MM.1S (cell line): ENCODE results near the gene ATOH8.

Source experiments
- DNase-seq: peaks from one replicate; pipeline ENCODE4 v3.0.0-alpha.2; 2015
- H2AFZ ChIP-seq: fragments of 300-600 bp; sonication (generic); 2 replicates; pipeline ENCODE4 v1.6.0; 2016; ENCODE audit warnings: antibody characterized with exemption, low read length
- H3F3A ChIP-seq: fragments of 300-600 bp; sonication (generic); 2 replicates; pipeline ENCODE4 v1.6.1; 2016; ENCODE audit warnings: mild to moderate bottlenecking, antibody characterized with exemption, low read length, moderate library complexity, mixed read lengths; ENCODE audit not compliant: insufficient read depth
- H3K27ac ChIP-seq: fragments of 300-600 bp; sonication (generic); 2 replicates; pipeline ENCODE4 v1.5.1; 2016; ENCODE audit warnings: mild to moderate bottlenecking, low read length
- H3K27me3 ChIP-seq: fragments of 300-600 bp; sonication (generic); replicated peaks from 2 replicates; pipeline ENCODE4 v1.6.0; 2016; ENCODE audit warnings: low read length; ENCODE audit not compliant: insufficient read depth
- H3K36me3 ChIP-seq: fragments of 300-600 bp; sonication (generic); replicated peaks from 2 replicates; pipeline ENCODE4 v1.6.1; 2016; ENCODE audit warnings: mild to moderate bottlenecking, low read length, mixed read lengths; ENCODE audit not compliant: insufficient read depth
- H3K4me1 ChIP-seq: fragments of 300-600 bp; sonication (generic); 2 replicates; pipeline ENCODE4 v1.6.1; 2016; ENCODE audit warnings: low read length, mixed read lengths
- H3K4me2 ChIP-seq: fragments of 300-600 bp; sonication (generic); 2 replicates; pipeline ENCODE4 v1.6.0; 2016; ENCODE audit warnings: low read depth, low read length
- H3K4me3 ChIP-seq: fragments of 300-600 bp; sonication (generic); 2 replicates; pipeline ENCODE4 v1.5.1; 2016; ENCODE audit warnings: low read length, mixed read lengths
- H3K79me2 ChIP-seq: fragments of 300-600 bp; sonication (generic); 2 replicates; pipeline ENCODE4 v1.6.1; 2016; ENCODE audit warnings: mixed run types, low read length, mixed read lengths
- H3K9ac ChIP-seq: fragments of 300-600 bp; sonication (generic); 2 replicates; pipeline ENCODE4 v1.6.1; 2016; ENCODE audit warnings: low read length, mixed read lengths
- H3K9me2 ChIP-seq: fragments of 300-600 bp; sonication (generic); replicated peaks from 2 replicates; pipeline ENCODE4 v1.6.1; 2016; ENCODE audit warnings: mild to moderate bottlenecking, low read length, mixed read lengths; ENCODE audit not compliant: insufficient read depth
- H3K9me3 ChIP-seq: fragments of 300-600 bp; sonication (generic); replicated peaks from 2 replicates; pipeline ENCODE4 v1.6.1; 2016; ENCODE audit warnings: mild to moderate bottlenecking, low read length, mixed read lengths; ENCODE audit not compliant: insufficient read depth
- H4K20me1 ChIP-seq: fragments of 300-600 bp; sonication (generic); 2 replicates; pipeline ENCODE4 v1.6.1; 2016; ENCODE audit warnings: mild to moderate bottlenecking, low read length, moderate library complexity, mixed read lengths; ENCODE audit not compliant: insufficient read depth
- CTCF ChIP-seq: fragments of 300-600 bp; sonication (generic); IDR thresholded peaks from 2 replicates; pipeline ENCODE4 v1.5.1; 2016; ENCODE audit warnings: antibody characterized with exemption, low read length, mixed read lengths
- EZH2 ChIP-seq: fragments of 300-600 bp; sonication (generic); optimal IDR thresholded peaks from 2 replicates; pipeline ENCODE3; 2017; ENCODE audit warnings: low read depth, mild to moderate bottlenecking, antibody characterized with exemption, low read length, mixed read lengths
- EZH2phosphoT487 ChIP-seq: fragments of 300-600 bp; sonication (generic); IDR thresholded peaks from 2 replicates; pipeline ENCODE4 v1.6.1; 2018; ENCODE audit warnings: antibody characterized with exemption, low read length

The ATOH8 gene

GRCh38 chr2:85741833-85742455 lies 11.8 kb upstream of the ATOH8 start:
- no peaks in the 10 kb centered on the region for H3F3A ChIP-seq
- no peak for DNase-seq
- no peaks in the 10 kb centered on the region for H4K20me1 ChIP-seq
- H3K79me2 ChIP-seq: no peaks in the 10 kb centered on the region
- H3K9me3 ChIP-seq: no peaks in the 10 kb centered on the region
- TF ChIP-seq EZH2 (no peak), EZH2phosphoT487 (no peak), CTCF (no peak)
- no peak overlapping the region for H3K9ac ChIP-seq
- no peak overlapping the region for H3K4me3 ChIP-seq
- H3K27me3 ChIP-seq: no peaks in the 10 kb centered on the region
- no peaks in the 10 kb centered on the region for H3K4me1 ChIP-seq
- H3K4me2 ChIP-seq: no peak overlapping the region
- H3K27ac ChIP-seq: no peak overlapping the region
- no peaks in the 10 kb centered on the region for H3K36me3 ChIP-seq
- no peak overlapping the region for H2AFZ ChIP-seq
- H3K9me2 ChIP-seq: no peaks in the 10 kb centered on the region

GRCh38 chr2:85743304-85743978 lies 10.3 kb upstream of the ATOH8 start:
- TF ChIP-seq EZH2 (no peak), CTCF (no peak), EZH2phosphoT487 (no peak)
- Histone ChIP-seq H3K79me2 (no peaks in the 10 kb centered on the region), H3K9me2 (no peaks in the 10 kb centered on the region), H2AFZ (no peak overlapping the region), H3K4me3 (no peak overlapping the region), H3K9ac (no peak overlapping the region), H3K27me3 (no peaks in the 10 kb centered on the region), H3F3A (peaks cover 7% of the 10 kb centered on the region), H3K27ac (no peak overlapping the region), H3K36me3 (no peaks in the 10 kb centered on the region), H3K4me1 (peaks cover 12% of the 10 kb centered on the region), H3K4me2 (no peak overlapping the region), H4K20me1 (no peaks in the 10 kb centered on the region), H3K9me3 (no peaks in the 10 kb centered on the region)
- DNase-seq: no peak

GRCh38 chr2:85744055-85744454 lies 9.7 kb upstream of the ATOH8 start:
- no peak for DNase-seq
- H3K9me2 ChIP-seq: no peaks in the 10 kb centered on the region
- no peak overlapping the region for H2AFZ ChIP-seq
- H3K79me2 ChIP-seq: no peaks in the 10 kb centered on the region
- H3K9ac ChIP-seq: no peak overlapping the region
- H3K4me3 ChIP-seq: no peak overlapping the region
- peaks cover 19% of the 10 kb centered on the region for H3K4me1 ChIP-seq
- H3K27me3 ChIP-seq: no peaks in the 10 kb centered on the region
- no peaks in the 10 kb centered on the region for H3K36me3 ChIP-seq
- H3K27ac ChIP-seq: no peak overlapping the region
- no peaks in the 10 kb centered on the region for H4K20me1 ChIP-seq
- H3K9me3 ChIP-seq: no peaks in the 10 kb centered on the region
- TF ChIP-seq EZH2phosphoT487 (no peak), EZH2 (no peak), CTCF (no peak)
- no peak overlapping the region for H3K4me2 ChIP-seq
- peaks cover 14% of the 10 kb centered on the region for H3F3A ChIP-seq
